Measurements from ENCODE around the gene TMEM132C. TPM values are rescaled to one million over a fixed set of nuclear protein-coding genes. Genes with fewer than 3 reads are reported as not detected.

TMEM132C gene
- total and polyA plus RNA-seq, 12 donors: 0.79 to 2.9 (median 1.7) TPM

DNA sequence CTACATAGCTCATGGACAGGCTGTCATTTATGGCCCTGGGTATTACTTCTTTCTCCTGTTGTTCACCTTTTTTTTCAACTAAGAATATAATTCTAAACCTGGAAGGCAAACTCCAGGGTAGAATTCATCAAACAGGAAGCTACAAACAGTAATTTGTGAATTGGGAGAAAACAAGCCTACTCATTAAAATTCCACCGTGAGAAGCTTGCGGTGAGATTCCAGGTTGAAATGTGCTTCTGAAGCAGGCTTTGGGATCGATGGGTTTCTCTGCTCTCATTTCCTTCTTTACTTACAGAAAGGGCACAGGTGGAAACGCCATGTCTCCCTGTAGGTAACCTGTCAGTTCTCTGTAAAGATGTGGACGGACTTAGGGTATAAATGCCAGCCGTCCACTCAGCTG is 257.5 kb downstream of the TMEM132C start:
- Histone ChIP-seq H3K27me3 (peaks cover 0 to 2% (median 0%) of the 10 kb centered on the region in 7 donors), H3K27ac (no peak overlapping the region), H3K4me3 (no peak overlapping the region), H3K36me3 (no peaks in the 10 kb centered on the region), H3K4me1 (no peaks in the 10 kb centered on the region), H3K9me3 (peaks cover 0 to 19% (median 0%) of the 10 kb centered on the region in 11 donors)
- TF ChIP-seq, protein P1, sequence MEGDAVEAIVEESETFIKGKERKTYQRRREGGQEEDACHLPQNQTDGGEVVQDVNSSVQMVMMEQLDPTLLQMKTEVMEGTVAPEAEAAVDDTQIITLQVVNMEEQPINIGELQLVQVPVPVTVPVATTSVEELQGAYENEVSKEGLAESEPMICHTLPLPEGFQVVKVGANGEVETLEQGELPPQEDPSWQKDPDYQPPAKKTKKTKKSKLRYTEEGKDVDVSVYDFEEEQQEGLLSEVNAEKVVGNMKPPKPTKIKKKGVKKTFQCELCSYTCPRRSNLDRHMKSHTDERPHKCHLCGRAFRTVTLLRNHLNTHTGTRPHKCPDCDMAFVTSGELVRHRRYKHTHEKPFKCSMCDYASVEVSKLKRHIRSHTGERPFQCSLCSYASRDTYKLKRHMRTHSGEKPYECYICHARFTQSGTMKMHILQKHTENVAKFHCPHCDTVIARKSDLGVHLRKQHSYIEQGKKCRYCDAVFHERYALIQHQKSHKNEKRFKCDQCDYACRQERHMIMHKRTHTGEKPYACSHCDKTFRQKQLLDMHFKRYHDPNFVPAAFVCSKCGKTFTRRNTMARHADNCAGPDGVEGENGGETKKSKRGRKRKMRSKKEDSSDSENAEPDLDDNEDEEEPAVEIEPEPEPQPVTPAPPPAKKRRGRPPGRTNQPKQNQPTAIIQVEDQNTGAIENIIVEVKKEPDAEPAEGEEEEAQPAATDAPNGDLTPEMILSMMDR (IDR thresholded peaks at IDR 0.05): no peak
- DNase-seq: no peak
- intact Hi-C loops (cut with DNase I): no loop called here
- WGBS, 2 donors: 79 to 82% methylated on average over 6 of the region's 6 CpGs
- no peak for ATAC-seq

DNA sequence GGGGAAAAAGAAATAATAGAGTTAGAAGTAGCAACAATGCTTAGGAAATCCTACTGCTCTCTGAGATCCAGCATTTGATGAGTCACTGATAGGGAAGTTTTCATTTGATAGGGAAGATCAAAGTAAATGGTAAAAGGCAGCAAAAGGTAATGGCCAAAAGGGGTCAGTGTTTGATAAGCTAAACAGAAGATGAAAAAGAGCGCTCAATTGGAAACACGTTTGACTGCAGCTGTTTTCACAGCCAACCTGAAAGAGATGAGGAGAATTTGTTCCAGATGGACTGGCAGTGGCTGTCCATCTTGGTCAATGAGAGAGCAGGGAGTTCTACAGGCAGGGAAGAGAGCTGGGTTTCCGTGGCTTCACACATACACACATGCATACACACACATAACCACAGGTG is 264.2 kb downstream of the TMEM132C start:
- WGBS, 2 donors: 44 to 47% methylated on average over 3 of the region's 3 CpGs
- TF ChIP-seq, protein P1 (IDR thresholded peaks at IDR 0.05): no peak
- no peaks in the 10 kb centered on the region for H3K9me3 ChIP-seq
- ATAC-seq: no peak
- intact Hi-C loops (cut with DNase I): no loop called here
- peaks cover 0 to 4% (median 0%) of the 10 kb centered on the region in 7 donors for H3K27me3 ChIP-seq
- H3K36me3 ChIP-seq: no peaks in the 10 kb centered on the region
- H3K4me3 ChIP-seq: no peak overlapping the region
- no peak overlapping the region for H3K27ac ChIP-seq
- no peak for DNase-seq
- H3K4me1 ChIP-seq: no peaks in the 10 kb centered on the region

DNA sequence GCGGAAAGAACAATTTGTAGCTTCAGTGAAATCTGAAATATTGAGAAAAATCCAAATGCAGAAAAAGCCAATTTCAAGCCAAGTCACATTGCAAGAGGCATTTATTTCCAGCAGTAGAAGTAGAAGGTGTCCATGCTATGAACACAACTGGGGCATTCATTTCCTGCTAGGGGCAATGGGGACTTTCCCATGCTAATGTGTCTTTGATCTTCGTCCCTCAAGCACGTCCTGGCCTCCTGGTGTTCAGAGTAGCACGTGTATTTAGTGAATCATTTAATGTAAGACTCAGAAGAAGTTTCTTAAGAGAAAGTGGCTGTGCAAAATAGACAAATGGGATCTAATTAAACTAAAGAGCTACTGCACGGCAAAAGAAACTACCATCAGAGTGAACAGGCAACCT is 267.9 kb downstream of the TMEM132C start:
- Histone ChIP-seq H3K4me1 (no peaks in the 10 kb centered on the region), H3K4me3 (no peak overlapping the region), H3K27me3 (no peaks in the 10 kb centered on the region), H3K27ac (no peak overlapping the region), H3K9me3 (peaks cover 0 to 17% (median 2%) of the 10 kb centered on the region in 11 donors), H3K36me3 (no peaks in the 10 kb centered on the region)
- no peak for ATAC-seq
- TF ChIP-seq, protein P1 (IDR thresholded peaks at IDR 0.05): no peak
- intact Hi-C loops (cut with DNase I): no loop called here
- WGBS, 2 donors: 65 to 66% methylated on average over 5 of the region's 5 CpGs
- no peak for DNase-seq

DNA sequence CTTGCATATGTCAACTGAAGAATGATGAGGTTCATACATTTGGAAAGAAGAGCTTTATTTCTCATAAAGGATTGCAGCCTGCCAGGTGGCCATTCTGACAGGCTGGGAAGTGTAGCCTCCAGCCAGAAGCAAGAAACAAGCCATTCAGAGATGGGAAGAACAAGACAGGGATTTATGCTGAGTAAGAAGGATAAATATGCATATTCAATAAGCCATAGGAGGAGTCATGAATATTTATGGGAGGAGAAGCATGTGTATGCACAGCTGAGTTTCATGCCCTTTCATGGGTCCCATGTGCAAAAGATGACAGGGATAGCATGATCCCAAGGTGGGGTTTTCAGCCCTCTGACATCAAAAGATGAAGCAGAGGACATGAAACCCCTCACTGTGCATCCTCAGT is 269.8 kb downstream of the TMEM132C start:
- Histone ChIP-seq H3K27ac (no peak overlapping the region), H3K9me3 (peaks cover 0 to 17% (median 2%) of the 10 kb centered on the region in 11 donors), H3K36me3 (no peaks in the 10 kb centered on the region), H3K4me3 (no peak overlapping the region), H3K4me1 (no peaks in the 10 kb centered on the region), H3K27me3 (no peaks in the 10 kb centered on the region)
- TF ChIP-seq, protein P1 (IDR thresholded peaks at IDR 0.05): no peak
- intact Hi-C loops (cut with DNase I): no loop called here
- ATAC-seq (no peak), DNase-seq (no peak)

Data from heart right ventricle (tissue), 16 donors.